Right atrium auricular region (tissue), 2 donors: ENCODE measurements around the gene PIF1. TPM values are rescaled to one million over a fixed set of nuclear protein-coding genes. Genes with fewer than 3 reads are reported as not detected.

Source experiments
- DNase-seq: peaks from one replicate; pipeline ENCODE4 v3.0.0-alpha.2; 2019; ENCODE audit warnings: low spot score
- H3K27ac ChIP-seq, 2 donors: fragments of 200-600 bp; sonication (generic); 1 replicate in 1 of 2; 2 replicates in 1 of 2; pipeline ENCODE4 v1.5.1; 2016 to 2019
- H3K27me3 ChIP-seq, 2 donors: fragments of 200-600 bp; sonication (generic); one replicate each; pipeline versions ENCODE4 v1.5.1 to v1.6.0; 2017 to 2019
- H3K36me3 ChIP-seq: fragments of 200-600 bp; sonication (generic); one replicate; pipeline ENCODE4 v1.5.1; 2016
- H3K4me1 ChIP-seq, 2 donors: fragments of 200-600 bp; sonication (generic); one replicate each; pipeline versions ENCODE4 v1.5.1 to v1.6.0; 2017 to 2019
- H3K4me3 ChIP-seq, 2 donors: fragments of 200-600 bp; sonication (generic); 1 replicate in 1 of 2; 2 replicates in 1 of 2; pipeline ENCODE4 v1.5.1; 2017 to 2019; ENCODE audit warnings: mild to moderate bottlenecking in 1 of 2, moderate library complexity in 1 of 2
- H3K9me3 ChIP-seq, 2 donors: fragments of 200-600 bp; sonication (generic); one replicate each; pipeline ENCODE4 v1.5.1; 2019
- CTCF ChIP-seq, 2 donors: fragments of 200-600 bp; sonication (generic); IDR thresholded peaks; one replicate each; pipeline ENCODE4 v1.5.1; 2019; ENCODE audit warnings: antibody characterized with exemption in 2 of 2
- total RNA-seq, 2 donors: library from RNA; depleted of rRNA; stranded (reverse); fragments of >200 nt; gene quantifications; one replicate each; pipeline ENCODE4 v1.1.0, GENCODE V29; 2016

PIF1 gene
- total RNA-seq, 2 donors from 2014 or later: 0.28 to 0.56 TPM

- Histone ChIP-seq H3K36me3 (peaks cover 57% of the 10 kb centered on the region), H3K27ac (peak overlapping the region; percentile 27 to 59), H3K4me1 (peaks cover 0 to 72% of the 10 kb centered on the region in 2 donors), H3K4me3 (no peak overlapping the region), H3K9me3 (no peaks in the 10 kb centered on the region), H3K27me3 (no peaks in the 10 kb centered on the region)
- DNase-seq: peak; percentile 75
- TF ChIP-seq CTCF (IDR thresholded peaks at IDR 0.05): no peak
Measured at GRCh38 chr15:64851503-64851840, 26.0 kb upstream of the PIF1 start.

GRCh38 chr15:64850778-64851502 is 25.5 kb upstream of the PIF1 start:
- Histone ChIP-seq H3K9me3 (no peaks in the 10 kb centered on the region), H3K36me3 (peaks cover 54% of the 10 kb centered on the region), H3K4me1 (peaks cover 0 to 70% of the 10 kb centered on the region in 2 donors), H3K27me3 (no peaks in the 10 kb centered on the region), H3K27ac (peak overlapping the region in 1 of 2 donors; percentile 59), H3K4me3 (no peak overlapping the region)
- DNase-seq: no peak
- TF ChIP-seq CTCF (IDR thresholded peaks at IDR 0.05): no peak

- no peak for DNase-seq
- no peaks in the 10 kb centered on the region for H3K9me3 ChIP-seq
- no peak overlapping the region for H3K27ac ChIP-seq
- no peaks in the 10 kb centered on the region for H3K27me3 ChIP-seq
- H3K4me1 ChIP-seq: peaks cover 0 to 72% of the 10 kb centered on the region in 2 donors
- no peak for TF ChIP-seq CTCF (IDR thresholded peaks at IDR 0.05)
- peaks cover 30% of the 10 kb centered on the region for H3K36me3 ChIP-seq
- no peak overlapping the region for H3K4me3 ChIP-seq
Measured at GRCh38 chr15:64847876-64848716, 22.6 kb upstream of the PIF1 start.

- no peak for TF ChIP-seq CTCF (IDR thresholded peaks at IDR 0.05)
- no peak overlapping the region for H3K4me3 ChIP-seq
- no peak for DNase-seq
- no peaks in the 10 kb centered on the region for H3K9me3 ChIP-seq
- peaks cover 0 to 76% of the 10 kb centered on the region in 2 donors for H3K4me1 ChIP-seq
- H3K27me3 ChIP-seq: no peaks in the 10 kb centered on the region
- H3K27ac ChIP-seq: no peak overlapping the region
- H3K36me3 ChIP-seq: peaks cover 30% of the 10 kb centered on the region
Measured at GRCh38 chr15:64847448-64847847, 22.0 kb upstream of the PIF1 start.

GRCh38 chr15:64847016-64847415 is 21.6 kb upstream of the PIF1 start:
- no peaks in the 10 kb centered on the region for H3K27me3 ChIP-seq
- peaks cover 0 to 72% of the 10 kb centered on the region in 2 donors for H3K4me1 ChIP-seq
- no peak for DNase-seq
- TF ChIP-seq CTCF (IDR thresholded peaks at IDR 0.05): no peak
- H3K36me3 ChIP-seq: peaks cover 30% of the 10 kb centered on the region
- H3K4me3 ChIP-seq: no peak overlapping the region
- H3K9me3 ChIP-seq: no peaks in the 10 kb centered on the region
- H3K27ac ChIP-seq: no peak overlapping the region
